ENCODE measurements around the gene MBTD1. TPM values are rescaled to one million over a fixed set of nuclear protein-coding genes. Genes with fewer than 3 reads are reported as not detected.

Gene MBTD1
- total RNA-seq, 4 donors from 2014 or later = 15.3 to 91.7 (median 25.8) TPM

GRCh38 chr17:51224402-51225262 lies 35.2 kb downstream of the MBTD1 start:
- TF ChIP-seq EP300 (IDR thresholded peaks at IDR 0.05) = no peak
- TF ChIP-seq CTCF (IDR thresholded peaks at IDR 0.05) = no peak
- no peak for TF ChIP-seq POLR2A (IDR thresholded peaks at IDR 0.05)
- TF ChIP-seq POLR2AphosphoS5 (IDR thresholded peaks at IDR 0.05) = no peak
- WGBS = 23% methylated on average over 10 of the region's 10 CpGs
- Histone ChIP-seq H3K4me3 (no peak overlapping the region), H3K36me3 (peaks cover 30% of the 10 kb centered on the region), H3K9me3 (no peaks in the 10 kb centered on the region), H3K27me3 (no peaks in the 10 kb centered on the region), H3K4me1 (peaks cover 35% of the 10 kb centered on the region), H3K27ac (peak overlapping the region; percentile 10)
- DNase-seq (ENCODE audit: low spot score in 2 of 2) = no peak

- WGBS = 86% methylated on average over 4 of the region's 4 CpGs
- Histone ChIP-seq H3K4me3 (no peak overlapping the region), H3K27ac (no peak overlapping the region), H3K27me3 (no peaks in the 10 kb centered on the region), H3K4me1 (peaks cover 26% of the 10 kb centered on the region), H3K9me3 (no peaks in the 10 kb centered on the region), H3K36me3 (peaks cover 58% of the 10 kb centered on the region)
- no peak for TF ChIP-seq POLR2AphosphoS5 (IDR thresholded peaks at IDR 0.05)
- TF ChIP-seq CTCF (IDR thresholded peaks at IDR 0.05) = no peak
- TF ChIP-seq POLR2A (IDR thresholded peaks at IDR 0.05) = no peak
- TF ChIP-seq EP300 (IDR thresholded peaks at IDR 0.05) = no peak
- no peak for DNase-seq (ENCODE audit: low spot score in 2 of 2)
Observed at GRCh38 chr17:51221322-51221721, 38.5 kb downstream of the MBTD1 start.

GRCh38 chr17:51217946-51218345 lies 41.9 kb downstream of the MBTD1 start:
- Histone ChIP-seq H3K27me3 (no peaks in the 10 kb centered on the region), H3K4me3 (no peak overlapping the region), H3K9me3 (no peaks in the 10 kb centered on the region), H3K36me3 (peaks cover 75% of the 10 kb centered on the region), H3K4me1 (no peaks in the 10 kb centered on the region), H3K27ac (no peak overlapping the region)
- no peak for TF ChIP-seq CTCF (IDR thresholded peaks at IDR 0.05)
- no peak for TF ChIP-seq EP300 (IDR thresholded peaks at IDR 0.05)
- no peak for TF ChIP-seq POLR2A (IDR thresholded peaks at IDR 0.05)
- no peak for TF ChIP-seq POLR2AphosphoS5 (IDR thresholded peaks at IDR 0.05)
- 100% methylated on average over 1 of the region's 1 CpG for WGBS
- DNase-seq (ENCODE audit: low spot score in 2 of 2) = no peak

- Histone ChIP-seq H3K27me3 (no peaks in the 10 kb centered on the region), H3K4me3 (no peak overlapping the region), H3K4me1 (no peaks in the 10 kb centered on the region), H3K27ac (no peak overlapping the region), H3K36me3 (peaks cover 81% of the 10 kb centered on the region), H3K9me3 (no peaks in the 10 kb centered on the region)
- no peak for DNase-seq (ENCODE audit: low spot score in 2 of 2)
- no peak for TF ChIP-seq CTCF (IDR thresholded peaks at IDR 0.05)
- 94% methylated on average over 1 of the region's 1 CpG for WGBS
Observed at GRCh38 chr17:51214920-51215319, 44.9 kb downstream of the MBTD1 start.

GRCh38 chr17:51203838-51204237 lies 56.0 kb downstream of the MBTD1 start:
- no peak for TF ChIP-seq POLR2A (IDR thresholded peaks at IDR 0.05)
- no peak for TF ChIP-seq CTCF (IDR thresholded peaks at IDR 0.05)
- TF ChIP-seq POLR2AphosphoS5 (IDR thresholded peaks at IDR 0.05) = no peak
- TF ChIP-seq EP300 (IDR thresholded peaks at IDR 0.05) = no peak
- H3K27ac ChIP-seq = no peak overlapping the region
- DNase-seq (ENCODE audit: low spot score in 2 of 2) = no peak
- H3K4me3 ChIP-seq = no peak overlapping the region
- no peaks in the 10 kb centered on the region for H3K27me3 ChIP-seq
- no peaks in the 10 kb centered on the region for H3K4me1 ChIP-seq
- no peaks in the 10 kb centered on the region for H3K9me3 ChIP-seq
- peaks cover 81% of the 10 kb centered on the region for H3K36me3 ChIP-seq

Measured in suprapubic skin (tissue), 4 donors.